Kasumi-1 (cell line): Measurements from ENCODE around the gene ALDH1L2.

ENCODE experiments used
- DNase-seq, 2 experiments: peaks; one replicate each; lab custom pipeline; 2025; lab: John Stamatoyannopoulos, UW

The ALDH1L2 gene

DNA sequence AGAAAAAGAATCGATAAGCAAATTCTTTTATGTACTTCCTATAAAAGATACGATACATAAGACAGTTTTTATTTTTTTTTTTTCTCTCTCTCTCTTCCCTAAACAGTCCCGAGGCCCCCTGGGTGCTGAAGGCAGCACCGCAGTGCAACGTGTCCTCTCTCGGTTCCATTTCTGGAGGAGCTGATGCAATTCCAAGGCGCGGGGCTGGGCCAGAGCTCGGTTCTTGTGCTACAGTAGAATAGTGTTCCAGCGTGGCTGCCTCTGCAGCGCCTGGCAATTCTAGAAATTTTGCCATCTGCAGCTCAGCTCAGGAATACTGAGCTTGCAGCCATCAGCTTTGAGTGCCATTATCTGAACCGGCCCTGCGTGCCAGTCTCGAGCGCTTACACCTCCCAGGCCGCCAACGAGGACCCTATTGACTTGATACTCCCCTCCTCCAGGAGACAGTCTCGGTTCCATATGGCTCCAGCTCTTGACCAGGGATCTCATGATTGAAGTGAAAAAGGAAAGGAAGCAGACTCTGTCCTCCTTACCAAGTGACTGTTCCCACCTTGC is 630 bp downstream of the ALDH1L2 start:
- peak; percentile 61 to 62 for DNase-seq

- no peak for DNase-seq
Measured at GRCh38 chr12:105083031-105083430, 1.2 kb downstream of the ALDH1L2 start.

GRCh38 chr12:105078712-105079570 is 5.3 kb downstream of the ALDH1L2 start:
- no peak for DNase-seq

- no peak for DNase-seq
Measured at GRCh38 chr12:105077435-105077834, 6.8 kb downstream of the ALDH1L2 start.

DNA sequence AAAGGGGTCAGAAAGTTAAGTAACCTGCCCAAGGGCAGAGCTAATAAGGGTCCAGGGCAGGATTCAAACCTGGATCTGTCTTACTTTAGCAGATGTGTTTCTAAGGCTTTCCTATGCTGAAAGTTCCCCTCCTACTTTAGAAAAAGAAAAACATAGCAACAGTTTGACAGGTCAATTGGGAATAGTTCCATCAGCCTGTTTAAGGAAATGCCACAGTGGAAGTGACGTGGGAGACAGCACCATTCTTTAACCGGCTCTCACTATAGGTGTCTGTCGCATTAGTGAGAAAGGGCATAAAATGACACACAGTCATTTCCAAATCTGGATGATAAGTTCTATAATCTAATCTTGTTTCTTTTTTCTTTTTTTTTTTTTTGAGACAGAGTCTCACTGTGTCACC is 7.3 kb downstream of the ALDH1L2 start:
- no peak for DNase-seq

GRCh38 chr12:105076098-105076497 is 8.2 kb downstream of the ALDH1L2 start:
- DNase-seq = no peak

DNA sequence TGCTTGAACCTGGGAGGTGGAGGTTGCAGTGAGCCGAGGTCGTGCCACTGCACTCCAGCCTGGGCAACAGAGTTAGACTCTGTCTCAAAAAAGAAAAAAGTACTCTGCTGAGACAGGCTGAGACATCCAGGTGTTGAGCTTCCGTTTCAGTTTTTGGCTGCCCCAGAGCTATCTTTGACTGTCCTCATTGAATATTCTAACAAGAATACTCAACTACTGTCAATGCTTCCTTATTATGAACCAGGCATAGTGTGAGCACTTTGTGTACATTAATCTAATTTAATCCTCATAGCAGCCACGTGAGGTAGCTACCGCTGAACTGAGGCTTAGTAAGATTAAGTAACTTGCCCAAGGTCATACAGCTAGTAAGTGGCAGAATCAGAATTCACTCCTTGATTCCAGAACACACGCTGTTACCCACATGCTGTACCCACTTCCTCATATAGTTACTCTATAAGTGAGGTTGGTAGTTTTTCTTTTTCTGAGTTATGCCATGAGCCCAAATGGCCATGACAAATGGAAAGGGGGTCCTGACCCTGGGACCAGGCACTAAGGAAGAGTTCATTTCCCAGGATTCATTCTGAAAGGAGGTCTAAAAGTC is 11.3 kb downstream of the ALDH1L2 start:
- DNase-seq = no peak

DNA sequence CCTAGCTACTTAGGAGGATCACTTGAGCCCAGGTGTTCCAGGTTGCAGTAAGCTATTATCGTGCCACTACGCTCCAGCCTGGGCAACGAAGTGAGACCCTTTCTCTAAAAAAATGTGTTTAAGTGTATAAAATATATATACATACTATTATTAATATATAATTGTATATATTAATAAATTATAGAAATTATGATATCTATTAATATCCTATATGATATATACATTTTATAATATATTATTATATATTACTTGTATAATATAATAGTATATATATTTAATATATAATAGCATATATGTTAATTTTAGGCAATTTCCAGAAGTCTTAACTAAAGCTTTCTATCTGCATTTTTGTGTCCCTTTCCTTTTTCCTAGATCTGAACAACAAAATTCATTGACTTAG is 12.3 kb downstream of the ALDH1L2 start:
- no peak for DNase-seq

DNA sequence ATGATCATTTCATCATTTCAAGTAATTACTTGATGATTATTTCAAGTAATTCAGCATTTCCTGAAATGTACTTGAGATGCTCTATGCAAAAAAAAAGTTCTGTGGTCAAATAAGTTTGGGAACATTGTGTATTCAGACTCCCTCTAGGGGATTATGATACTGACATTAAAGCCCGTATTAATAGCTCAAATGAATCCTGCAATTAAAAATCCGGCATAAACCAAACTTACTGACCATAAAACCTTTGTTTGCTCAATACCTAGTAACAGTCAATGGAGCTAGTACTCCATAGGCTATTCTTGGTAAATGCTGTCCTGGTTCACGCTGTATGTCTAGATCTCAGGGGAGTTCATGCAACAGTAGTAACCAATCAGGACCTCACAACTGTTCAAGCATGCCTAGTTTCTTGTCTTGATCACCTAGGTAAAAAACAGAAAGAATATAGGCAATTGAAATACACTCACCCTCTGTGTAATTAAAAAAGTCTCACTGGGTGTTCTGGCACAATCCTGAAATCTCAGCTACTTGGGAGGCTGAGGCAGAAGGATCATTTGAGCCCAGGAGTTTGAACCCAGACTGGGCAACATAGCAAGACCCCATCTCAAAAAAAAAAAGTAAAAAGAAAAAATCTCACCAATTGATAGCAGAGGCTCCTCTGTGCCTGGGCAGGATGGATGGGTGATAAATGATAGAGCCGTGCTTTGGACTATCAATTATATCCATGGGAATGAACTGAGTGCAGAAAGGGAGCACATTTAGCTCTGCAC is 14.1 kb downstream of the ALDH1L2 start:
- no peak for DNase-seq

- no peak for DNase-seq
Measured at GRCh38 chr12:105067511-105068031, 16.7 kb downstream of the ALDH1L2 start.

DNA sequence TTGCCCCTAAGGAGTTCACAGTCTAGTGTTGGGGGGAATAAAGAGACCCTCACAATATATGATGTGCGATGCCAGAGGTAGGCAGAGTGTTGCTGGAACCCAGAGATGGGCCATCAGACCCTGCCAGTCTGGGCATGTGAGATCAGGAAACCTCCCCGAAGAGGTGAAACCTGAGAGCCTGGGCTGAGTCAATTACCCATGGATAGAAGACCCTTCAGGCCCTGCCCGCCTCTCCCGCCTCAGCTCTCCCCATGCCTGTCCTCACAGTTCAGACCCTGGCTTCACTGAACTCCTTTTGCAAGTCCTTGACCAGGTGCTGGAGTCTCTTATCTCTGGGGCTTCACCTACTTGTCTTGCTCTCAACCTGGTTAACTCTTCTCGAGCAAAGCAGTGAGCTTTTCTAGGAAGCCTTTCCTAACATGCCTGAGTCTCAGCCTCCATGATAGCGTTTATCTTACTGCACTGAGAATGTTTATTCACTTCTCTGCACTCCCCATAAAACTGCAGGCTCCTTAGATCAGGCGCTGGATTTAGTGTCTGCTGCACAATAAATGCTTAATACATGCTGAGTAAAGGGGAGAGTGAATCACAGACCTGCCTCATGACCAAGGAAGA is 19.6 kb downstream of the ALDH1L2 start:
- DNase-seq = no peak

GRCh38 chr12:105060715-105061378 is 23.4 kb downstream of the ALDH1L2 start:
- DNase-seq = no peak

- DNase-seq = no peak
Measured at GRCh38 chr12:105057174-105057573, 27.1 kb downstream of the ALDH1L2 start.

DNA sequence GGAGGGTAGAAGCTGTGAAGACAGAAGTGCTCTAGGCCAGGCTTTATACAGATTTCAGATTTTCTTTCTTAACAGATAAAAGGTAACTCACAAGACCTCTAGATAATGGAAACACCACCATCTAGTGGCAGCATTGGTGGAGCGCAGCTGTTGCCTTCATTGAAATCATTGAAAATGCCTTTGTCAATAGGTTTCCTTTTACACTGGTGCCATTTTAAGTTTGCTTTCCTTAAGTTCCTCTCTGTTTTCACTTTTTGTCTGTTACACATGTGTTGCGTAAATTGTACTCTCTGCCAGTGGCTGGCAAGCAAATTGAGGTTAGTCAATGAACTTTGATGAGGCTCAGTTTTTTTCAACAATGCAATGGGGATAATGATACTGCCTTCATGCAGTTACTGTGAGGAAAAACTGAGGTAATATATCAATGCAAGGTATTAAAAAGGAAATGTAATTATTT is 31.1 kb downstream of the ALDH1L2 start:
- DNase-seq = peak; percentile 84 to 85

- no peak for DNase-seq
Measured at GRCh38 chr12:105051981-105052380, 32.3 kb downstream of the ALDH1L2 start.

DNA sequence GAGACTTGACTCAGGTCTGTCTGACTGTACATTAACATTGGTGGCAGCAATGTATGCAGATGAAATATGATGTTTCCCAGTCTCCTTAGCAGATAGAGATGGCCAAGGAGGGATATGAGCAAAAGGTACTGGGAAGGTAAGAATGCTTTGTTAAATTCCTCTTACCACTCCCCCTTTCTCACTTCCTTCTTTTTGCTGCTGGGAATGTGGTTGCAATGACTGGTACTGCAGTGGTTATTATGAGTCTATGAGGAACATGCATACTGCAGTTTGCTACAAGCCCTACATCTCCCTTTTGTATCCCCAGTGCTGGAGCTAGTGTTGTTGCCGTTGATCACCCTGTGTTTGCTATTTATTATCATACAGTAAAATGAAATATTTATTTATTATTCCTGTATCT is 35.9 kb downstream of the ALDH1L2 start:
- peak in 1 of 2 experiments; percentile 12 for DNase-seq

DNA sequence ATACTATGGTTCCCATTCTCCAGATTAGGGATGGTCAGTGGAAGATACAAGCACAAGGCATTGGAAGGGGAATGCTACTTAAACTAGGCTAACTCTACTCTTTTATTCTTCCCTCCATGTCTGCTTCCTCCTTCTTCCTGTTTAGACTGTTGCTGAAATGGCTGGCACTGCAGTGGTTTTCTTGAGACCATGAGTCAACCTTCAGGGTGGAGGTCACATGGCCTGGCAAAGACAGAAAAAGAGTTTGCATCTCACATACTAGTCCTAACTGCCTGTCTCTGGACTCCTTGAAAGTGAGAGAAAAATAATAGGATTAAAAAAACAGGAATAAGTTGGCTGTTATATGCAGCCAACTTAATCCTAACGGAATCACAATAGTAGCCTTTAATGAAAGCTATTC is 37.0 kb downstream of the ALDH1L2 start:
- DNase-seq = no peak

GRCh38 chr12:105041186-105041585 is 43.1 kb downstream of the ALDH1L2 start:
- no peak for DNase-seq

GRCh38 chr12:105040476-105040875 is 43.8 kb downstream of the ALDH1L2 start:
- DNase-seq = no peak

GRCh38 chr12:105036937-105037649 is 47.2 kb downstream of the ALDH1L2 start:
- DNase-seq = no peak
